DMS 273 treated with DMSO at 0.1 percent for 48 hours (cell line): ENCODE measurements around the gene ENTPD7.
"Not testable (repeated sequence)": the region's sequence is repeated elsewhere in the genome, so short reads cannot be mapped to it uniquely, and the experiment has no call there.

Experiments used
- DNase-seq: peaks from one replicate; lab custom pipeline; 2025; lab: John Stamatoyannopoulos, UW

Gene ENTPD7, protein sequence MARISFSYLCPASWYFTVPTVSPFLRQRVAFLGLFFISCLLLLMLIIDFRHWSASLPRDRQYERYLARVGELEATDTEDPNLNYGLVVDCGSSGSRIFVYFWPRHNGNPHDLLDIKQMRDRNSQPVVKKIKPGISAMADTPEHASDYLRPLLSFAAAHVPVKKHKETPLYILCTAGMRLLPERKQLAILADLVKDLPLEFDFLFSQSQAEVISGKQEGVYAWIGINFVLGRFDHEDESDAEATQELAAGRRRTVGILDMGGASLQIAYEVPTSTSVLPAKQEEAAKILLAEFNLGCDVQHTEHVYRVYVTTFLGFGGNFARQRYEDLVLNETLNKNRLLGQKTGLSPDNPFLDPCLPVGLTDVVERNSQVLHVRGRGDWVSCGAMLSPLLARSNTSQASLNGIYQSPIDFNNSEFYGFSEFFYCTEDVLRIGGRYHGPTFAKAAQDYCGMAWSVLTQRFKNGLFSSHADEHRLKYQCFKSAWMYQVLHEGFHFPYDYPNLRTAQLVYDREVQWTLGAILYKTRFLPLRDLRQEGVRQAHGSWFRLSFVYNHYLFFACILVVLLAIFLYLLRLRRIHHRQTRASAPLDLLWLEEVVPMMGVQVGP

DNA sequence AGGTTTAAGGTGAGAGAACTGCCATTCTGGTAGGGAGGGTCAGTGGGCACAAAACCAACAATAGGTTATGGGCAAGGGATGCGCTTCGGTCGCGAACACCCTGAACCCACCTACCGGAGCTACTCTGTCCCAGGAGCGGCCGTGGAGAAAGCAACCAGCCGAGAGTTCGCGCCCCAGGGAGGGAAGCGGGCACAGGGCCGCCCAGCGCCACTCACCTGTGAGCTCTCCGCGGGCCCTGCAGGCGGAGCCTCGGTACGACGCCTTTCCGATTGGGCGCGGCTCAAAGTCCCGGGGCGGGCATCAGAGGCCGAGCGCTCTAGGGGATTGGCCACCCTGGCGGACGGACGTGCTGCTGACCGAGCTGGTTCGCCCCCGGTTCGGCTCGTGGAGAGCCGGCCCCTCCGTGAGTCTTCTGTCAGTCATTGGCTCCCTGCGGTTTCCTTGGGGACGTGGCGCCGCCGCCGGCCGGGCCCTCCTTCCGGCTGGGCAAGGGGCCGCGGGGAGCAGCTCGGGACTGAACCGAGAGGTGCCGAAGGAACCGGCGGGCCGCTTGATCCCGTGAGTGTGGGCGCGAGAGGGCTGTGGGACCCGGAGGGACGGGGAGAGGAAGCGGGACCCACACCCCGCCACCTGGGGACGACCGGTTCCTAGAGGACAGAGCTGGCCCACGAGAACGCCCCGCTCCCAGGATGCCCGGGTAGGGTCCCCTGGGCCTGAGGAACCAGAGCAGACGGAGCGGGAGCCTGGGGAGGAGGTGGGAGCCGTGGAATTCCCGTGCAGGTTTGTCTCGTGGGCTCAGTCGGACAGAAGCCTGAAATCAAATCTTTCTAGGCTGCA lies at the start of gene ENTPD7:
TSS of gene ENTPD7 (plus strand) at position 479 of the 837 bp plus-strand sequence. CDS start 448 bp downstream, outside the sequence.
- DNase-seq = peak; percentile 73

DNA sequence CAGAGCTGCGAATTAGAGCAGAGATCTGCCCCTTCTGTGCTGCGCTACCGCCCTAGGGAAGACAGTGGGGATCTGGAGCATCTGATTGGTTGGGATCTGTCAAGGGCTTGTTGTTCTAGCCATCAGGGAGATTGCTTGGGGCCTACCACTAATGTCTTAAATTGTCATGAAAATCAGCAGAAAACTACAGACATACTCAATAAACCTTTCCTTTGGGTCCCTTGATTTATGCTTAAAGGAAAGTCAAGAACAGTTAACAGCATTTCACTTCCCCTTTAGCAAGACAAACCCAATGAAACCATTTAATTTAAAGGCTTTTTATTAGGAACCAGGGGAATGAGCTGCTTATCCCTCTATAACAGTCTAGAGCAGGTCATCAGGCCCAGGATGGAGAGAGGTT lies 49.1 kb upstream of the ENTPD7 start:
- no peak for DNase-seq

DNA sequence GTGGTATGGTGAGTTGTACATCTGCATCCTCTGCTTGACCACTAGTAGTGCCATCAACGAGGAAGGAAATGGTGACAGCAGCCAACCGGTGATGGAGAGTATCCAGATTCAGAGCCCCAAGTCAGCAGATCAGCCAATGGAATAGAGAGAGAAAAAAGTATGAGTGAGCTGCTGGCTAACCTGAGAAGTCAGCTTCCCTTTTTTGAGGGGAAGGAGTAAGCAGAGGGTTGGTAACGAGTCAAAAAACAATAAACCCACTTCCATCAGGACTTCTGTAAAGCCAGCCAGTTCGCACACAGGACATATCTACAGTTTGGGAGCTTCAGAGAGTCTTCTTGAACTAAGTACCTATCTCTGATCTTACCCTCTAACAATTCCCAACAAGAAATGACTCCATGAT lies 48.0 kb upstream of the ENTPD7 start:
- no peak for DNase-seq

DNA sequence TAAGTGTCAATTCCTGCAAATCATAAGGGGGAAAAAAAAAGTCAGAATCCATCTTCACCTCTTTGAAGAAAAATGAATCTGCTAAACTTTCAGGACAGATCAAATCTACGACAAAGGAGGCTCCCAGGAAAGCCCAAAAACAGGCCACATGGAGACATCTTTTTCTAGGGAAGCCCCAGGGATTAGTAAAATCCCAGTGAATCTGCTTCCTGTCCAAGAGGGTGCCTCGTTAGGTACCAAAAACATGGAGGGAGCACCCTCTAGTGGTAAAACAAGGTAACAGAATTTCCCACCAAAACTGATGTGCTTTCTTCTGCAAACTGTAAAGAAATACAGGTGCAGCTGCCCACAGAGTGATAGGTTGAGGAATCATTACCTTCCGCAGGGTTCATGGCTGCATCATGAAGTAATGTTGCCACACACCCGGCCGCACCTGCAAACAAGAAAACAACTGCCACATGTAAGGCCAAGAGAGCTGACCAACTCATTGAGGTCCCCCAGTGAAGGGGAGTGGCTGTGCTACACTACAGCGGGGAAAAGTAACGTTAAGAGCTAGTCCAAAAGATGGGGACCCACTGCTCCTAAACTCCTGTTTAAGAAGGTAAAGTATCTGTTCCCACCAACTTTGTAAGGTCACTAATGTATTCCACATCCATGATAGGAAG lies 47.0 kb upstream of the ENTPD7 start:
- no peak for DNase-seq

DNA sequence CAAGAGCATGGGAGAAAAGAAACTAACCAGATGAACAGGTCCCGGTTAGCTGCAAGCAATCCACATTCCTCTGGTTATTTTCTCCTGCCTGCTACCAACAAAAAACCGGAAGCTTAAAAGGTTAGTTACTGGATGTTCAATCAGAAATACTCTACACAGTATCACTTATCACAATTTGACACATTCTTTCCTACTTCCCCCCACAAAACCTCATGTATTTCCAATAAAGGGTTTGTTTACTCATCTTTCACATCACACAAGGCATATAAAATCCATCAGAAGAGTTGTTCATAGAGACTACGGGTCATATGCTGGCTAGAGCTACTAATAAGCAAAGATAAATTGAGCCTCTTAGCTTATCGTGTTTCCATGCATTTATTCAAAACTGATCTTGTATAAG lies 43.9 kb upstream of the ENTPD7 start:
- DNase-seq = no peak

DNA sequence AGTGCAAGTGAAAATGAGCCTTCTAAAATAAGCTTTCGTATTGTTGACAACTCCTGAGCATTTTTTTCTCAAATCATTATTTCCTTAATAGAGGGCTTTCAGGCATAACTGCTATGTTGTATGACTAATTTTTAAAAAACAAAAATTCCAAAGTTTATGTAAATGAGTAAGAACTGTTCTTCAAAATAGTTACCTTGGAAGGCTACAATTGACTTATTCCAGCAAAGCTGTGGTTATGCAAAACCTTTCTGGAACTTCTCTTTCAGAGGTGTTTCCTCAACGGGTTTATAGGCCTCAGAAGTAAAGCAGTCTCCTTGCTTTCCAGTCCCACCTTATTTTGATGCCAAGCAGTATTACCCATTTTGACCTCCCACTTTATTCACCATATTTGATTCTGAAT lies 41.6 kb upstream of the ENTPD7 start:
- DNase-seq = no peak

DNA sequence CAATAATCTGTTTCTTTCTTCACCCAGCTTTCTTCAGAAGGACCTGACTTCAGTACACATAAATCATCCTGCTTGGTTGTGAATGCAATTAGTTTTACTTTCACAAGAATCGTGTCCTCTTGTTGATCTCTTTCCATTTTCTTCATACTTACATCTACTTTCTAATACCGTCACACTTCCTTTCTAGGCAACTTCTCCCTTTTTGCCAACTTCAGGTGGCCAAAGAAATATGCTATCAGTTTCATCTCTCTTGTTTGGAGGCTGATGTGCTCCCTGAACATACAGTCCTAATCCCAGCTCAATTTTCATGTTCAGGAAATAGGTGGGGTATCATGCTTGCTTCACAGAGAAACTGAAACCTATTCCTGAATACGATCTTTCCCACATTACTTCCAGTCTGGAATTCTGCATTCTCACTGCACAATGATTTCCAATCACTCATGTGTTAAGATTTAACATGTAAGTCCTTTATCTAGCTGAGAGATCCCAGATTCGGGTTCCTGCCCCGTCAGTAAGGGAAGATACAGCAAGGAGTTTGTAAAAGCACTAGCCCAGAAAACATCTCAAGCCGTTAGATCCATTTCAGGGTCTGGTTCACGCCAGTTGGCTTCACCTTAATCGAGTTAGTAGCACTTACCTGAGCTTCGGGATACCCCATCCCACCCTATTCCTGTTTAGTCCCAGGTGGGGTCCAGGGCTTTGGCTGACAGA lies 40.1 kb upstream of the ENTPD7 start:
- DNase-seq = no peak

DNA sequence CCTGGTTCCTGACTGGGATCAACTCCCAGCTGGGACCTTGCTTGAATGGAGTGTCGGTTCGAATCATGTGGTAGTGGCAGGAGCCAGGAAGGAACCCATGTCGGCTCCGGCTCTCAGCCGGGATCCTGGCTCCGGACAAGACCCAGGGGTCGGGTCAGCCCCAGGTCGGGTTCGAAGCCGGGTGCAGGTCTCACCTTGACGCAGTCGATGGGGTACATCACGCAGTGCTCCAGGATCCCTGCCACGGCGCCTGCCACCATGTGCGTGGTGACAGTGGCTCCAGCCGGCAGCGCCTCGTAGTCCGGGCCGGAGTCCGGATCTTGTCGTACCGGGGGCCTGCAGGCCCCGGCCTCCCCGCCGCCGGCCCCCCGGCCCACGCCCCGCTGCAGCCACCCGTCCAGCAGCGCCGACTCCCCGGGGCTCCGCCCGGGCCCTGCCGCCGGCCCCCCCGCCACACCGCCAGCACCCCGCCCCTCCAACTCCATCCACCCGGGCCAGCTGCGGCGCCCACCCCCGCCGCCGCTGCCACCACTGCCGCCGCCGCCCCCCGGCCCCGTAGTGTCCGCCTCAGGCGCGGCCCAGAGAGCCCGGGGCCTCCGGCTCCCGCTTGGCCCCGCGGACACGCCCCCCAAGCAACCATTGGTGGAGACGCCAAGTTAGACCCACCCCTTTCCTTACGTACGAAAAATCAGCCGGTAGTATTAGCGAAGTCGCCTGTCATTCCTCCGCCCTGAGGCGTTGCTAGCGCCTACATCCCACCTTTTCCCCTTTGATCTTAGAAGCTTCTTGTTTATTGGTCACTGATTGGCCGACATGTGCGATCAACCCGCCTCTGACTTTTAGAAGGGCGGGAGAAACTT lies 39.2 kb upstream of the ENTPD7 start, which contains the start of gene SLC25A28:
TSS of gene SLC25A28 (minus strand) at position 589 of the 860 bp plus-strand sequence. CDS start at position 485, 104 bp downstream.
- peak; percentile 99 for DNase-seq

DNA sequence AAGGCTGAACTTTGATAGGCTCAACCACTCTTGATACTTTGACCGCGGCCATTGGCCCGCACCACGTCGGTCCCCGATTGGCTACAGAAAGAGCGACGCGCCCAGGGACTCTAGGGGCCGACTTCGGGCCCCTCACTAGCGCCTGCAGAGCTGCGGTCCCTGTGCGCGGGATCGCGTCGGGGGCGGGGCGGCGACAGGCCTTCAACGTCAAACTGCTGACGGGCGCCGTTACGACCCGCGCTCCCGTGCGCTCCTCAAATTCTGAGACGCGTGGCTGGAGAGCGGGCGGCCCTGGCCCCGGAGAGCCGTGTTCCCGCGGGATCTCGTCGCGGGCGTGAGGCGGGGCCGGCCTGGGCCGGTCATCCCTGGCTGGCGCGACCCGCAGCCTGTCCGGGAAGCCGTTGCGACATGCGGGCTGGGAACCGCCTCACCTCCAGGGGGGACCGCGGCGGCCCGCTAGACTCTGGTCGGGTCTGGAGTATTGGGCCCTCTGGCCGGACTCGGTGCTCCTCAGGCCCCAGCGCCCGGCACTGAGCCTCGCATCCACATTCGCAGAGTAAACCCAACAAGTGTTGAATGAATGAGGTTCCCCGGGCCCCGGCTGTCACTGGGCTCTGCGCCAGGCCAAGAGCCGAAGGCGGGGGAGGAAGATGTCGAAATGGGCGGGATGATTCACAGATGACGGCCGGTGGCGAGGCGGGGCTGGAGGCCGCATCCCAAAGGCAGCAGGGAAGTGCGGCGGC lies 38.4 kb upstream of the ENTPD7 start:
- DNase-seq = peak; percentile 72

DNA sequence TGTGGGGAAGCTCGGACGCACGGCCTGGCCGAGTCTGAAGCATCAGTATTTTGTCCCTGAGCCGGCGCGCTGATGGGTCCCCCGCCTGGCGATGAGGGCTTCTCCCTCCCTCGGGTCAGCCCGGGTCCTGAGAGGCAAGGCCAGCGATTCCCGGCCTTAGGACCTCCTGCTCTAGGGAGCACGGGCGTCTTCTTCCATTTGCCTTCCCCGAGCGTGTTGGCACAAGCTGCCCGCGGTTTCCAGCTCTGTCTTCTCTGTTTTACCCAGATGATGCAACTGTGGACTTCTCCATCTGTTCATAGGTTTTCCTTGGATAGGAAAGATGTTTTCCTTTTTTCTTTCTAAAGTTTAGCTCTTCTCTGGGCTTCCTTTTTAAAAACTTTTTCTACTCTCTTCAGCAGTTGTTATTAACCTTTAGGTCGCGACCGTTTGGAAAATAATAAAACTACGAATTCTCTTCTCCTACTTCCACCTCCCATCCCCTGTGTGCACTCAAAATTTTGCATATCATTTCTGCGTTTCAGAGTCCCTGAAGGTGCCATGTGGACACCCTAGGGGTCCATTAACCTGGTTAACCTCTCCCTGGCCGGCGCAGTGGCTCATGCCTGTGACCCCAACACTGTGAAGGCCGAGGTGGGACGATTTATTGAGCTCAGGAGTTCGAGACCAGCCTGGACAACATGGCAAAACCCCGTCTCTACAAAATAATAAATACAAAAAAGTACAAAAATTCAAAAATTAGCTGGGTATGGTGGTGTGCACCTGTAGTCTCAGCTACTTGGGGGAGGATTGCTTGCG lies 37.7 kb upstream of the ENTPD7 start:
- peak; percentile 72 for DNase-seq

DNA sequence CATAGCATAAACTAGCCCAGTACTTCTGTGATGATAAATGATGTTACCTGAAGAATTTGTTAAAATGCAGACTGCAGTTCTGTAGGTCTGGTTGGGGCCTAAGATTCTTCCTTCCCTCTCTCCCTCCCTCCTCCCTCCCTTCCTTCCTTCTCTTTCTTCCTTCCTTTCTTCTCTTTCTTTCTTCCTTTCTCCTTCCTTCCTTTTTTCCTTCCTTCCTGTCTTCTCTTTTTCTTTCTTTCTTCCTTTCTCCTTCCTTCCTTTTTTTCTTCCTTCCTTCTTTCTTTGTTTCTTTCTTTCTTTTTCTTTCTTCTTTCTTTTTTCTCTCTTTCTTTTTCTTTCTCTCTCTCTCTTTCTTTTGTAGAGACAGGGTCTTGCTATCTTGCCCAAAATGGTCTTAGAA lies 35.4 kb upstream of the ENTPD7 start:
- DNase-seq = no peak

DNA sequence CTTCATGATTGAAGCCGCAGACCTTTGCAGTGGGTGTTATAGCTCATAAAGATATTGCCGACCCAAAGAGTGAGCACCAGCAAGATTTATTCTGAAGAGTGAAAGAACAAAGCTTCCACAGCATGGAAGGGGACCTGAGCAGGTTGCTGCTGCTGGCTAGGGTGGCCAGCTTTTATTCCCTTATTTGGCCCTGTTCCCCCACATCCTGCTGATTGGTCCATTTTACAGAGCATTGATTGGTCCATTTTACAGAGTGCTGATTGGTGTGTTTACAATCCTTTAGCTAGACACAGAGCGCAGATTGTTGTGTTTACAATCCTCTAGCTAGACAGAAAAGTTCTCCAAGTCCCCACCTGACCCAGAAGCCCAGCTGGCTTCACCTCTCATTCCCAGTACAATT lies 34.2 kb upstream of the ENTPD7 start:
- DNase-seq = not testable (repeated sequence)

DNA sequence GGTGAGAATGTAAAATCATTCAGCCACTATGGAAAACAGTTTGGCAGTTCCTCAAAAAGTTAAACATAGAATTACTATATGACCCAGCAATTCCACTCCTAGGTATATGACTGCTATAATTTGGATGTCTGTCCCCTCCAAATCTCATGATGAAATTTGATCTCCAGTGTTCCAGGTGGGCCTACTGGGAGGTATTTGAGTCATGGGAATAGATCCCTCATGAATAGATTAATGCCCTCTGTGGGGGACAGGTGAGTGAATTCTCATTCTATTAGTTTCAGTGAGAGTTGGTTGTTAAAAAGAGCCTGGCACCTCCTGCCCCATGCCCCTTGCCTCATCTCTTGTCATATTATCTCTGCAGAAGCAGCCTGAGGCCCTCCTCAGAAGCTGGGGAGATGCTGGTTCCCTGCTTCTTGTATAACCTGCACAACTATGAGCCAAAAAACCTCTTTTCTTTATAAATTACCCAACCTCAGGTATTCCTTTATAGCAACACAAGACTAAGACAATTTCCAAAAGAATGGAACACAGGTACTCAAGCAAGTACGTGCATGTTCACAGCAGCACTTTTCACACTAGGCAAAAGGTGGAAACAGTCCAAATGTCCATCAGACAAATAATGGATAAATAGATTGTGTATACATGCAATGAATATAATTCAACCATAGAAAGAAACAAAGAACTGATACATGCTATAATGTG lies 30.2 kb upstream of the ENTPD7 start:
- DNase-seq = no peak

DNA sequence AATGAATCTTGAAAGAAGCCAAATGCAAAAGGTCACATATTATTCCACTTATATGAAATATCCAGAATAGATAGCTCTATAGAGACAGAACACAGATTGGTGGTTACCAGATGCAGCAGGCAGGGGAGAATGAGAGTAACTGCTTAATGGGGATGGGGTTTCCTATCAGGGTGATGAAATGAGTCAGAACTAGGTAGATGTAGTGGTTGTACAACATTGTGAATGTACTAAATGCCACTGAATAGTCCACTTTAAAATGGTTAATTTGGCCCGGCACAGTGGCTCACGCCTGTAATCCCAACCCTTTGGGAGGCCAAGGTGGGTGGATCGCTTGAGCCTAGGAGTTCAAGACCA lies 29.7 kb upstream of the ENTPD7 start:
- no peak for DNase-seq

DNA sequence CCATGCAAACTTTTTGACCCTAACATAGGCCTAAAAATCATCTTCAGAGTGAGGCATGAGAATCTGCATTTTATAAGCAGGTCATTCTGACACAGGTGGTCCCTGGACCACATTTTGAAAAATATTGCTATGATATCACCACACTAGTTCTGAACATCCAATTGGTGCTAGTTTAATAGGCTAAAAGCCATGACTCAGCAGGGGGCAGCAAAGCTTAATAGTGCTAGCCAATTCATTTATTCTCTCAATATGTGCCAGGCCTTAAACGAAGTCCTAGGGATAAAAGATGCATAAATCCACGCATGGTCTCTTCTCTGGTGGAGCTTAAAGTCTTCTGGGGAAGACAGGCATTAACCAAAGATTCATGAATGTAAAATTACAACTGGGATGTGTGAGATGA lies 28.9 kb upstream of the ENTPD7 start:
- no peak for DNase-seq

DNA sequence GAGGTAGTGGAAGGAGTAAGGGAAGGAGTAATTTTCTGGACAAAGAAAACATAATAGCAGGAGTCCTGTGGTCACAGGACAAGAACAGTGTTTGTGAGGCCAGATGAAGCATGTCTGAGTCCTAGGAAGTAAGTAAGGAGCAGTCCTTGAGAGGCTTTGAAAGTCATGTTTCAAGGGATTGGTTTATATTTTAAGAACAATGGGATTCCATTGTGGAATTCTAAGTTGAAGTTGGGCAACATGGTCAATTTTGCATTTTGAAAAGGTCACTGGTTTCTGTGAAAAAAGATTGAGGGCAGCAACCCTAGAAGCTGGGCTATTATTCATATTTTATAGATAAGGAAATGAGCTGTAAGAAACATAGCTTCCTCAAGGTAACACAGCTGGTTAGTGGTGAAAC lies 28.3 kb upstream of the ENTPD7 start:
- no peak for DNase-seq

DNA sequence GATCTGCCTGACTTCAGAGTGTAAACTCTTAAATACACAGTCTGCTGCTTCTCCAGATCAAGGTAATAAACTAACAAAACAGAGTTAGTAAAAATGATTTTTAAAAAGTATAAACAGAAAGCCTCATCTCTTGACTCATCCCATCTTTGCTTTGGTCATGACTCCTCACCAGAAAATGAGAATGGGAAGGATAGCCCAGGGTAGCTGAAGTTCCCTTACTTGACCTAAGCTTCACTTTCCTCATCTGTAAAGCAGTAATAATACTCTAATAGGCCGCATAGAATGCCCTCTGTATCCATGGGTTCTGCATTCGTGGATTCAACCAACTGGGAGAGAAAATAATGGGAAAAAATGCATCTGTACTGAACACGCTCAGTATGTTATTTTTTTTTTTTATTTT lies 27.8 kb upstream of the ENTPD7 start:
- no peak for DNase-seq

DNA sequence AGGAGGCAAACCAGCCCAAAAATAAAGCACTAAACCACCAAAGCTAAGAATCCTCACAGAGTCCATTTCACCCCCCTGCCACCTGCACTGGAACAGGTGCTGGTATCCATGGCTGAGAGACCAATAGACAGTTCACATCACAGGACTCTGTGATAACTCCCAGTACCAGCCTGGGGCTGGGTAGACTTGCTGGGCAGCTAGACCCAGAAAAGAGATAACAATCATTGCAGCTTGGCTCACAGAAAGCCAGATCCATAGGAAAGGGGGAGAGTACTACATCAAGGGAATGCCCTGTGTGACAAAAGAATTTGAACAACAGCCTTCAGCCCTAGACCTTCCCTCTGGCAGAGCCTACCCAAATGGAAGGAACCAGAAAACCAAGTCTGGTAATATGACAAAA lies 25.5 kb upstream of the ENTPD7 start:
- no peak for DNase-seq
